H1 (cell line): ENCODE results near the gene GPR156. TPM values are rescaled to one million over a fixed set of nuclear protein-coding genes. Genes with fewer than 3 reads are reported as not detected.

Experiments
- CTCF ChIA-PET: fragments of 300-600 bp; sonication (Branson Sonifier 250); formaldehyde crosslinking; loops from one replicate; lab custom pipeline; 2021; ENCODE audit not compliant: partially characterized antibody; lab: Charles Lee
- POLR2A ChIA-PET: fragments of 300-600 bp; sonication (Branson Sonifier 250); formaldehyde crosslinking; loops from one replicate; lab custom pipeline; 2021; ENCODE audit warnings: inconsistent platforms; ENCODE audit not compliant: partially characterized antibody; lab: Charles Lee
- DNase-seq, 2 experiments: peaks; one replicate each; pipeline versions ENCODE4 v3.0.0 to v3.0.0-alpha.2; 2010 to 2022; ENCODE audit warnings: low spot score in 2 of 2, low read depth in 1 of 2, mixed read lengths in 1 of 2
- FAIRE-seq: peaks from 2 replicates; lab custom pipeline; 2011; peaks lifted over from hg19 to GRCh38; lab: Jason Lieb, UNC
- H2AFZ ChIP-seq: 2 replicates; pipeline ENCODE4 v1.8.1; 2012; ENCODE audit warnings: low read length, inconsistent platforms
- H2AK5ac ChIP-seq: 2 replicates; pipeline ENCODE4 v1.6.1; 2013; ENCODE audit warnings: low read depth, low read length
- H2BK120ac ChIP-seq: replicated peaks from 2 replicates; pipeline ENCODE3; 2013; ENCODE audit warnings: low read depth, low read length, inconsistent platforms
- H2BK12ac ChIP-seq: 2 replicates; pipeline ENCODE4 v1.6.1; 2013; ENCODE audit warnings: low read depth, low read length
- H2BK15ac ChIP-seq: 2 replicates; pipeline ENCODE4 v1.6.1; 2013; ENCODE audit warnings: low read length
- H2BK20ac ChIP-seq: 2 replicates; pipeline ENCODE4 v1.6.1; 2013; ENCODE audit warnings: low read length
- H2BK5ac ChIP-seq: 2 replicates; pipeline ENCODE4 v1.6.1; 2013; ENCODE audit warnings: low read depth, low read length
- H3K14ac ChIP-seq: 2 replicates; pipeline ENCODE4 v1.6.1; 2013; ENCODE audit warnings: inconsistent platforms; ENCODE audit not compliant: insufficient read length
- H3K18ac ChIP-seq: 2 replicates; pipeline ENCODE4 v1.6.1; 2013; ENCODE audit warnings: low read length; ENCODE audit errors: extremely low read depth
- H3K23ac ChIP-seq: 2 replicates; pipeline ENCODE4 v1.6.1; 2013; ENCODE audit warnings: inconsistent platforms; ENCODE audit not compliant: insufficient read length
- H3K23me2 ChIP-seq: 2 replicates; pipeline ENCODE4 v1.6.1; 2013; ENCODE audit warnings: low read depth, low read length
- H3K27ac ChIP-seq: 2 replicates; pipeline ENCODE4 v1.6.1; 2011; ENCODE audit warnings: low read depth, low read length, inconsistent platforms
- H3K27me3 ChIP-seq, 4 experiments: replicated peaks in 1 of 4; 1 replicate in 1 of 4; 2 replicates in 3 of 4; pipeline versions ENCODE4 v1.6.1 to v1.8.1; 2011 to 2013; ENCODE audit warnings: low read length in 3 of 4, mild to moderate bottlenecking in 3 of 4, inconsistent platforms in 2 of 4, mixed read lengths in 2 of 4, moderate library complexity in 1 of 4; ENCODE audit not compliant: control insufficient read depth in 3 of 4, insufficient read depth in 3 of 4; ENCODE audit errors: extremely low read depth in 1 of 4
- H3K36me3 ChIP-seq, 4 experiments: 2 replicates each; pipeline versions ENCODE4 v1.6.1 to v1.8.1; 2011 to 2013; ENCODE audit warnings: mild to moderate bottlenecking in 4 of 4, low read length in 3 of 4, moderate library complexity in 2 of 4, control low read depth in 1 of 4, inconsistent platforms in 1 of 4; ENCODE audit not compliant: insufficient read depth in 4 of 4, control insufficient read depth in 2 of 4
- H3K4ac ChIP-seq: replicated peaks from 2 replicates; pipeline ENCODE3; 2013; ENCODE audit warnings: low read length, low read depth, mixed read lengths, inconsistent platforms; ENCODE audit not compliant: insufficient read length
- H3K4me1 ChIP-seq, 4 experiments: replicated peaks in 1 of 4; 1 replicate in 1 of 4; 2 replicates in 3 of 4; pipeline versions ENCODE4 v1.6.1 to v1.8.1; 2011 to 2013; ENCODE audit warnings: low read length in 3 of 4, inconsistent platforms in 2 of 4, mixed read lengths in 1 of 4; ENCODE audit not compliant: insufficient read depth in 4 of 4, control insufficient read depth in 3 of 4
- H3K4me2 ChIP-seq, 2 experiments: 2 replicates each; pipeline versions ENCODE4 v1.6.1 to v1.8.1; 2011 to 2013; ENCODE audit warnings: low read depth in 2 of 2, low read length in 2 of 2, control low read depth in 1 of 2, inconsistent platforms in 1 of 2, mild to moderate bottlenecking in 1 of 2; ENCODE audit not compliant: insufficient read depth in 1 of 2
- H3K4me3 ChIP-seq, 4 experiments: fragments of 200-600, 300-600 bp in 1 of 4; sonication (generic), shearing (Covaris generic), sonication (Bioruptor Twin) in 1 of 4; 2 replicates each; pipeline versions ENCODE4 v1.5.1 to v1.8.1; 2011 to 2016; ENCODE audit warnings: low read length in 4 of 4, low read depth in 3 of 4, control low read depth in 2 of 4, inconsistent platforms in 2 of 4, mild to moderate bottlenecking in 2 of 4, mixed read lengths in 1 of 4, moderate library complexity in 1 of 4; ENCODE audit not compliant: insufficient read depth in 2 of 4; ENCODE audit errors: extremely low read depth in 1 of 4
- H3K56ac ChIP-seq: replicated peaks from 2 replicates; pipeline ENCODE3; 2013; ENCODE audit warnings: low read depth, mild to moderate bottlenecking, mixed read lengths, low read length, inconsistent platforms; ENCODE audit not compliant: insufficient read length
- H3K79me1 ChIP-seq: 2 replicates; pipeline ENCODE4 v1.6.1; 2013; ENCODE audit warnings: low read depth, low read length, control low read depth
- H3K79me2 ChIP-seq, 2 experiments: 2 replicates each; pipeline versions ENCODE4 v1.6.1 to v1.8.1; 2012 to 2013; ENCODE audit warnings: low read length in 2 of 2, mild to moderate bottlenecking in 2 of 2, inconsistent platforms in 1 of 2; ENCODE audit not compliant: insufficient read depth in 2 of 2, control insufficient read depth in 1 of 2
- H3K9ac ChIP-seq, 4 experiments: replicated peaks in 1 of 4; 1 replicate in 1 of 4; 2 replicates in 3 of 4; pipeline versions ENCODE4 v1.6.1 to v1.8.1; 2011 to 2013; ENCODE audit warnings: low read depth in 3 of 4, low read length in 3 of 4, control low read depth in 2 of 4, mild to moderate bottlenecking in 2 of 4, moderate library complexity in 2 of 4, inconsistent platforms in 1 of 4; ENCODE audit errors: extremely low read depth in 1 of 4
- H3K9me3 ChIP-seq, 2 experiments: 2 replicates each; pipeline versions ENCODE4 v1.6.1 to v1.8.1; 2012 to 2013; ENCODE audit warnings: mild to moderate bottlenecking in 2 of 2, moderate library complexity in 2 of 2, control low read depth in 1 of 2, inconsistent platforms in 1 of 2, low read depth in 1 of 2, low read length in 1 of 2, mixed read lengths in 1 of 2; ENCODE audit not compliant: insufficient read depth in 2 of 2
- H4K20me1 ChIP-seq, 2 experiments: replicated peaks in 1 of 2; 2 replicates each; pipeline versions ENCODE3 to v1.8.1; 2011 to 2013; ENCODE audit warnings: inconsistent platforms in 2 of 2, low read length in 2 of 2, mild to moderate bottlenecking in 1 of 2; ENCODE audit not compliant: insufficient read depth in 2 of 2, control insufficient read depth in 1 of 2
- H4K5ac ChIP-seq: 2 replicates; pipeline ENCODE4 v1.6.1; 2013; ENCODE audit warnings: low read length, low read depth, mixed read lengths, inconsistent platforms; ENCODE audit not compliant: insufficient read length
- H4K8ac ChIP-seq: 2 replicates; pipeline ENCODE4 v1.8.0; 2013; ENCODE audit warnings: mild to moderate bottlenecking, moderate library complexity, low read length, inconsistent platforms; ENCODE audit not compliant: insufficient read depth; ENCODE audit errors: extremely low read depth
- H4K91ac ChIP-seq: replicated peaks from 2 replicates; pipeline ENCODE3; 2013; ENCODE audit warnings: low read length, mixed read lengths, inconsistent platforms; ENCODE audit not compliant: insufficient read length
- JUND ChIP-seq: IDR thresholded peaks from 2 replicates; pipeline ENCODE4 v1.6.1; 2011; ENCODE audit warnings: mild to moderate bottlenecking, improper control_type of control experiment, low read length
- PHF8 ChIP-seq: fragments of 200-600 bp; sonication (generic); conservative IDR thresholded peaks from 2 replicates; pipeline ENCODE4 v1.7.1; 2012; ENCODE audit warnings: low read depth, mild to moderate bottlenecking, inconsistent platforms, low read length, moderate library complexity
- SIX5 ChIP-seq: IDR thresholded peaks from 2 replicates; pipeline ENCODE4 v1.6.1; 2011; ENCODE audit warnings: mild to moderate bottlenecking, low read depth, low read length
- WGBS, 2 experiments: shearing (Covaris generic) in 1 of 2; methylation state at CpG; one replicate each; pipeline versions ENCODE4 v1.1.6 to v1.1.7; 2013 to 2015; ENCODE audit warnings: low lambda C conversion rate in 2 of 2, mixed read lengths in 2 of 2, inconsistent platforms in 1 of 2, low coverage in 1 of 2, missing lambda C conversion rate in 1 of 2; ENCODE audit not compliant: insufficient replicate concordance in 2 of 2, insufficient coverage in 1 of 2, insufficient read length in 1 of 2; ENCODE audit errors: extremely low coverage in 1 of 2, missing lambda C conversion rate in 1 of 2; 5-methylcytosine and 5-hydroxymethylcytosine counted together
- polyA plus RNA-seq, 7 experiments: library from polyadenylated mRNA; depleted of rRNA in 3 of 7; stranded (reverse) in 5 of 7; unstranded in 2 of 7; fragments of >200 nt in 5 of 7; fragments of 200-250 nt in 2 of 7; gene quantifications; 1 replicate in 5 of 7; 2 replicates in 1 of 7; 4 replicates in 1 of 7; pipeline versions ENCODE4 v1.2.1 to v1.2.3, GENCODE V29; 2011 to 2013; ENCODE audit warnings: missing spikeins in 2 of 7, mixed read lengths in 2 of 7
- total RNA-seq: library from RNA; stranded (reverse); fragmentation: NEBNext Ultra II Directional; extraction: Animal tissue kit (Norgen Biotek cat#: 25700); gene quantifications from 2 replicates; pipeline ENCODE4 v1.2.1, GENCODE V29; 2021

GPR156 gene
- total and polyA plus RNA-seq, 2 of the 8 experiments (the other 6 are each of a cell fraction or from before 2014, with no cell fraction given), result 1.6 to 1.8 TPM

DNA sequence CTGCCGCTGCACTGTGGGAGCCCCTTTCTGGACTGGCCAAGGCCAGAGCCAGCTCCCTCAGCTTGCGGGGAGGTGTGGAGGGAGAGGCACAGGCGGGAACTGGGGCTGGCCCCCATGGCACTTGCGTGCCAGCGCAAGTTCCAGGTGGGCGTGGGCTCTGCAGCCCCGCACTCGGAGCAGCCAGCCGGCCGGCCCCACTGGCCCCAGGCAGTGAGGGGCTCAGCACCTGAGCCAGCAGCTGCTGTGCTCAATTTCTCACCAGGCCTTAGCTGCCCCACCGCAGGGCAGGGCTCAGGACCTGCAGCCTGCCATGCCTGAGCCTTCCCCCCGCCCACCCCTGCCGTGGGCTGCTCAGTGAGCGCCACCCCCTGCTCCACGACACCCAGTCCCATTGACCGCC is 4.6 kb upstream of the GPR156 start:
- FAIRE-seq, result no peak
- WGBS, 2 experiments, result 84% methylated on average over 13 of the region's 16 CpGs; no CpG with 5 or more reads in 1 of the 2 experiments
- CTCF ChIA-PET, result no interaction called here

More for the DNA sequence above, 4.6 kb upstream of the GPR156 start:
- Histone ChIP-seq H2AK5ac (no peak overlapping the region), H3K23ac (no peak overlapping the region), H3K23me2 (peaks cover 3% of the 10 kb centered on the region; the same call in 1 of the 2 replicates), H3K18ac (no peak overlapping the region), H2BK15ac (no peak overlapping the region), H3K36me3 (no peaks in the 10 kb centered on the region), H4K20me1 (no peaks in the 10 kb centered on the region), H4K8ac (no peak overlapping the region), H3K4me1 (peaks cover 0 to 2% (median 0%) of the 10 kb centered on the region in 4 experiments; a peak in 3 of 7 replicates), H2BK5ac (no peak overlapping the region), H3K27ac (no peak overlapping the region), H2BK12ac (no peak overlapping the region), H4K91ac (no peak overlapping the region), H2BK120ac (no peak overlapping the region), H3K27me3 (peaks cover 0 to 18% (median 10%) of the 10 kb centered on the region in 4 experiments; a peak in 6 of 7 replicates), H3K9ac (no peak overlapping the region), H3K4me3 (no peak overlapping the region), H3K14ac (no peak overlapping the region), H3K56ac (no peak overlapping the region), H4K5ac (no peak overlapping the region), H3K79me2 (no peaks in the 10 kb centered on the region), H3K9me3 (no peaks in the 10 kb centered on the region; a peak in 1 of 4 replicates), H3K4ac (no peak overlapping the region), H2AFZ (no peak overlapping the region), H3K4me2 (no peak overlapping the region), H2BK20ac (no peak overlapping the region), H3K79me1 (no peaks in the 10 kb centered on the region)
- POLR2A ChIA-PET, result interaction anchor here (0.6 kb wide), 1 partner anchor 36 kb away, joined by 3 read pairs; no protein-coding TSS in a partner anchor
- no peak for TF ChIP-seq JUND
- no peak for TF ChIP-seq PHF8
- TF ChIP-seq SIX5, result no peak
- no peak for DNase-seq
